C4-2B (cell line): ENCODE data around the gene NSMCE1.

Source experiments
- CTCF ChIP-seq: fragments of 450-650 bp; conservative IDR thresholded peaks from 2 replicates; pipeline ENCODE4 v1.5.1; 2017; ENCODE audit warnings: mild to moderate bottlenecking
- ZFX ChIP-seq: fragments of 450-650 bp; IDR thresholded peaks from 2 replicates; pipeline ENCODE4 v1.6.1; 2017

DNA sequence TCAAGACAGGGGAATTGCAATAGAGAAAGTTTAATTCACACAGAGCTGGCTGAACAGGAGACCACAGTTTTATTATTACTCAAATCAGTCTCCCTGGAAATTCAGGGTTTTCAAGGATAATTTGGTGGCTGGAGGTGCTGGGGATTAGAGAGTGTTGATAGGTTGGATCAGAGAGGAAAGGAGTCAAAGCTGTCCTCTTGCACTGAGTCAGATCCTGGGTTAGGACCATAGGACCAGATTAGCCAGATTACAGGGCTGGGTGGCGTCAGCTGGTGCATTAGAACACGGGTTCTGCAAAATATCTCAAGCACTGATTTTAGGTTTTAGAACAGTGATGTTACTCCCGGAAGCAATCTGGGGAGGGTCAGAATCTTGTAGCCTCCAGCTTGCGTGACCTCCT, 1.8 kb upstream of the NSMCE1 start:
- TF ChIP-seq CTCF: no peak
- TF ChIP-seq ZFX: no peak
